Anterior cingulate cortex (tissue), 58 donors: ENCODE data around the gene VWA5B1.

Experiments used
- DNase-seq, 58 donors: peaks; one replicate each; lab custom pipeline; 2025; lab: John Stamatoyannopoulos, UW

VWA5B1 gene

DNA sequence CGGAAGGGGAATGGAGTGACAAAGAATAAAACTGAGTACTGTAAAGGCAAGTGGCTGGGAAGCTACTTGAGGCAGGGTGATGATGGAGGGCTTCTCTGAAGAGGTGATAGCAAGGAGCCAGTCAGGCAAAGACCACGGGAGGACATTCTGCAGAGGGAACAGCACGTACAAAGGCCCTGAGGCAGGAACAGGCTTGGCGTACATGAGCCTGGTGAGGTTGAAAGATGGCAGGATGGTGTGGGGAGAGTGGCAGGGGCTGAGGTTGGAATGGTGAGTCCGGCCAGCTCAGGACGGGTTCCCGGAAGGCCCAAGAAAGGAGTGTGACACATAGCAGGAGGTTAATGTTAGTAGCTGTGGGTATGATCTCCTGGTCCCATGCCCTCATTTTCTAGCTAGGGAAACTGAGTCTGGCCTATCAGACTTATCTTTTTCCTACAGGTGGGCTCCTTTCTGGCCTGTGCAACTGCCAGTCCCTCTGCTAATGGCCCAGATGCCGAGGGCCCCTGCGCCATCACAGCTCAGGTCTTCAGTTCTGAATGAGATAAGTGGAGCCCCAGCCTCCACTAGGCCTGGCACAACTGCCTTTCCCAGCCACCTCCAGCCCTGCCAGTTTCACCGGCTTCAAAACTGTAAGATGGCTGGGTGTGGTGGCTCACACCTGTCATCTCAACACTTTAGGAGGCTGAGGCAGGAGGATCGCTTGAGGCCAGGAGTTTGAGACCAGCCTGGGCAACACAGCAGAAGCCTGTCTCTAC lies 87.0 kb downstream of the VWA5B1 start:
- DNase-seq = no peak

DNA sequence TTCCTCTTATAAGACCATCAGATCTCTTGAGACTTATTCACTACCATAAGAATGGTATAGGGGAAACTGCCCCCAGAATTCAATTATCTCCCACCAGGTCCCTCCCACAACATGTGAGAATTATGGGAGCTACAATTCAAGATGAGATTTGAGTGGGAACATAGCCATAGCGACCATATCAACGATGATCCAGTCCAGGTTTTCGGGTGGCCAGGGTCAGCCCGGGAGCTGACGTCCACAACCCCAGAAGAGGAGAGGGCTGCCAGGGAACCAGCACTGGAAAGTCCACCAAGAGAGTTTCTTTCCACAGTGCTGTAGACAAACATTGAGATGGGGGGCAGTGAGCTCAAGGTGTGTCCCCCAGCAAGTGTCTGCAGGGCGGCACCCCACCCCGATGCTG lies 88.4 kb downstream of the VWA5B1 start:
- DNase-seq = no peak

DNA sequence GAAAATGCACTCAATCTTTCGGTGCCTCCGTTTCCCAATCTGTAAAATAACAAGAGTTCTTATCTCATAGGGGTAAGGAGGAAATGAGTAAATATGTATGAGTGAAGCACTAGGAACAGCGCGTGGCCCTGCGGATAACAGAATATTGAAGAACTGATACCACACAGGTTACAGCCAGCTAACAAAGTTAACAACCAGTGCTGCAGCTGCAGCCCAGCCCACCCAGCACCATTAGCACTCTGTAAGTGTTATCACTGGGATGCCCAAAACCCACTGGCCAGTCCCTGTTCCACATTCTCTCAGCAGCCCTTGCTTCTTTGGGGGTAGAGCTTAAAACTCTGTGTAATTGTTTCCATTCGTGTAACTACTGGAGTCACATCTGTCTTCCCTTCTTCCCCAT lies 89.5 kb downstream of the VWA5B1 start:
- DNase-seq = no peak

DNA sequence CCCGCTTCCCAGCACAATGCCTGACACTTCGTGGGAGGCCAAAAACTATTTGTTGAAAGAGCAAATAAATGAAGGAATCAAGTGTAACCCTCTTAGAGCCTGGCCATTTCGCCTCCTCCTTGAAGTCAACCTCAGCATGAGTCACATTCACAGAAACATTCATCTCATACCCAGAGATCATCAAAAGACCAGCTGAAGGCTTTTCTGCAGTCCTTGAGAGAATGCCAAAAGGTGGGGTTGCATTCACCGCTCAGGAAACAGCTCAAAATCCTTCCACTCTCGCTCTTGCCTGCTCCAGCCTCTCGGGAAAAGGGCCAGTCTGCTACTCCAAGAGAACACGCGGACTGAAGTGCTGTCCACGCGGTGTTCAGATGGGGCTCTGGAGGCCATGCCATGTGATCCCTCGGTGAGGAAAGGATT lies 90.0 kb downstream of the VWA5B1 start:
- DNase-seq = peak in 21 of 58 donors; percentile 10 to 53 (median 35)

GRCh38 chr1:20381045-20381641 lies 90.5 kb downstream of the VWA5B1 start:
- DNase-seq = peak in 1 of 58 donors; percentile 35

- no peak for DNase-seq
Measured at GRCh38 chr1:20381961-20382360, 91.3 kb downstream of the VWA5B1 start.

- no peak for DNase-seq
Measured at GRCh38 chr1:20382711-20383110, 92.0 kb downstream of the VWA5B1 start.

- no peak for DNase-seq
Measured at GRCh38 chr1:20383631-20384030, 93.0 kb downstream of the VWA5B1 start.

DNA sequence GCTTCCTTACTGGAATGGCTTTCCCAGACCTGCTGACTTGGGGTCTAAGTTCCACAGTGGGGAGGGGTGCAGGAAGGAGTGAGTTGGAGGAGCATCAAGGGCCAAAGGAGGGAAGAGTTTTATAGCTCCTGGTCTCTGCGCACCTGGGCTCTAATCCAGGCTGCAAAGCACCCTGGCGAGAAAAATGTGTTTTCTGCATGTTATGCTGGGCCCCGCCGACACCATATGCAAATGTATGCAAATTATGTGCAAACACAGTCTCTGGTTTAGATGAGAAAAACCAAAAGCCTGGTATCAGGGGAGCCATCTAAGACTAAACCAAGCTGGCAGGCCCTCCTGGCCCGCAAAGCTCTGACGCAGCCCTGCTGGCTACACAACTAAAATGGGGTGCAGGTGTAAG lies 95.0 kb downstream of the VWA5B1 start:
- DNase-seq = peak in 12 of 58 donors; percentile 20 to 55 (median 31)

DNA sequence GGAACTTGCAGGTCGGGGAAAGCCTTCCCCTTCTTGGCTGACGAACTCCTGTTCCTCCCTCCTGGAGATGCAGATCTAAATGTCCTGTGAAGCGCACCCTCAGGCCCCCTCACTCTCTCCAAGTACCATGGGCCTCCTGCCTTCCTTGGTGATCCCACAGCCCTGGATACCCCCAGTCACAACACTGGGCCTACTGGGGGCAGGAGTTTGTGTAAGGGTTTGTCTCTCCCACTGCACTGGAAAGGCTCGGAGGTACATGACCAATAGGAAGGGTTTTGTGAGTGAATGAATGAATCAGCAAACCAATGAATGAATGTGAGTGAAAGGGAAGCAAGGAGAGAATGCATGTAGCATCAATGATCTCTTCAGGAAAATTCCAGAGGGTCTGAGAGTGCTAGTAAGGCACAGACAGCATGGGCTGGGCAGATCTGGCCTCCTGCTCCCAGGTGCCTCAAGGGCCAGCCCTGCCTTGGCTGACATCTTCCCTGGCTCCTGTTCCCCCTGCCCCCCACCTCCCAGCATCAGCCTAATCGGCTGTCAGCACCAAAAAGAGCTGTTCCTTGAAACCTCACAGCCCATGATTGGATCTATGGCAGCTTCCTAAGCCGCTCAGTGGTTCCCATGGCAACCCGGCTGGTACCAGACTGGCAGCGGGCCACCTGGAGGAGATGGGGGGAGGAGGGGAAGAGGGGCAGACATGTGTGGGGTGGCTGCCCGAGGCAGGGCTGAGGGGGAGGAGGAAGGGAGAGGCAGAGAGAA lies 95.8 kb downstream of the VWA5B1 start:
- DNase-seq = peak in 56 of 58 donors; percentile 21 to 88 (median 64)

GRCh38 chr1:20389571-20389970 lies 98.9 kb downstream of the VWA5B1 start:
- DNase-seq = peak in 6 of 58 donors; percentile 11 to 59 (median 28)

GRCh38 chr1:20390589-20391331 lies 100.1 kb downstream of the VWA5B1 start:
- DNase-seq = no peak

DNA sequence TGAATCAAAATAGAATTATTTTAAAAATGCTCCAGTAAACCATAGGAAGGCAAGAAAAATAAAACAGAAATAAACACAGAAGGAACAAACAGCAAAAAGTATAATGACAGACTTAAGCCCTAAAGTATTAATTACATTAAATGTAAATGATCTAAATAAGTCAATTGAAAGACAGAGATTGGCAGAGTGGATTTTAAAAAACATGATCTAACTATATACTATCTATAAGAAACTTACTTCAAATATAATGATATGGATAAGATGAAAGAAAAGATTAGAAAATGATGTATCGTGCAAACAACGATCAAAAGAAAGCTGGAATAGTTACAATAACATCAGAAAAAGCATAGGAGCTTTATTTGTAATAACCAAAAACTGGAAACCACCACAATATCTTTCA lies 104.6 kb downstream of the VWA5B1 start:
- DNase-seq = no peak

DNA sequence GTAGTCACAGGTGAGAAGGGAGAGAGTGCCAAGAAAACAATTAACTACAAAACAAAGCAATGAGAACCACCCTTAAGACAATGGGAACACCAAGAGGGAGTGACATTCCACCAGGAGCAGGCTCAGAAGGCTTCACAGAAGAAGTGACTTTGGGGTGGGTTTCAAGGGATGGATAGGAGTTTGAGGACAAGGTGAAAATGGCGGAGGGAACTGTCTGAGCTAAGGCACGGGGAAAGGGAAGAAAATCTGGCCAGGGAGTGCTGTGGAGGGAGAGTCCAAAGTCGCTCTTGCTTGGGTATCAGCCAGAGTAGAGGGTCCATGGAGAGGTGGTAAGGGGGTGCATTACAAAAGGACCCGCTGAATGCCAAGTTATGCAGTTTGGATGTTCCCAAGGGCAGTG lies 108.1 kb downstream of the VWA5B1 start:
- DNase-seq = no peak

DNA sequence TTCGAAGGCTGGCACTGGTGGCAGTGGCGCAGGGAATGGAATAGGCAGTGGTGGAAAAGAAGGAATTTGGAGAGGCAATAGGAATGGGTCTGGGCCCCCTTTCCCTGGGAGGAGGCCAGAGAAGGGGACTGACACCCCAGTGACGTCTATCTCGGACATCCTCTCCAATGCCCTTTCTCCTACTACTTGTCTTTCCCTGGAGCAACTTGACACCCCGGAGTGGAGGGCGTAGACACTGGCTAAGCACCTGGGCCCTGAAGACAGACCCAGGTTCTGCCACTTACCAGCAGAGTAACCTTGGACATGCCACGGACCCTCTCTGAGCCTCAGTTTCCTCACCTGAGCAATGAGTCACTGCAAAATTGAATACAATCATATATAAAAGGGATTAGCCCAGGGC lies 108.5 kb downstream of the VWA5B1 start:
- DNase-seq = no peak

DNA sequence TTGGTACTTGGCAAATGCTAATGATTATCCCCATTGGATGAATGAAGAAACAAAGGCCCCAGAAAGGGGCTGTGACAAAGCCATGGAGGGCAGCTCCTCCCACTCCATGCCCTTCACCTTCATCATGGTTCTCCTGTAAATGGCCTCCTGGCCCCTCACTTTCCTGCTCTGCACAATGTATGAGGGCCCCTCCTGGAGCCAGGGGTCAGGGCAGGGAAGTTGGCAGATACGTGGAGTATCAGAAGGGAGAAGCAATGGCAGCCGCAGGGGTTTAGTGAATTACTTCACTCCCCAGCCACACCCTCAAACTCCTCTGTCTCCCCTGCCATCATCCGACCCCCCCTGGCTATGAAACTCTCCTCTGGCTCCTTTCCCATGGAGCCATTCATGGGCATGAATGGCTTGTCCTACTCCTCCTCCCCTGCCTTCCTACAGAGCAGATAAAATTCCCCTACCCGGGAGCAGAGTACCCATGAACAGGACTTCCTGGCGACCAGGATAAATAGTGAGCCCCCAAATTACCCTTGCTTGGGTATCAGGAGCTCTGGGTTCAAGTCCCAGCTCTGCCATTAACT lies 109.0 kb downstream of the VWA5B1 start:
- DNase-seq = no peak

DNA sequence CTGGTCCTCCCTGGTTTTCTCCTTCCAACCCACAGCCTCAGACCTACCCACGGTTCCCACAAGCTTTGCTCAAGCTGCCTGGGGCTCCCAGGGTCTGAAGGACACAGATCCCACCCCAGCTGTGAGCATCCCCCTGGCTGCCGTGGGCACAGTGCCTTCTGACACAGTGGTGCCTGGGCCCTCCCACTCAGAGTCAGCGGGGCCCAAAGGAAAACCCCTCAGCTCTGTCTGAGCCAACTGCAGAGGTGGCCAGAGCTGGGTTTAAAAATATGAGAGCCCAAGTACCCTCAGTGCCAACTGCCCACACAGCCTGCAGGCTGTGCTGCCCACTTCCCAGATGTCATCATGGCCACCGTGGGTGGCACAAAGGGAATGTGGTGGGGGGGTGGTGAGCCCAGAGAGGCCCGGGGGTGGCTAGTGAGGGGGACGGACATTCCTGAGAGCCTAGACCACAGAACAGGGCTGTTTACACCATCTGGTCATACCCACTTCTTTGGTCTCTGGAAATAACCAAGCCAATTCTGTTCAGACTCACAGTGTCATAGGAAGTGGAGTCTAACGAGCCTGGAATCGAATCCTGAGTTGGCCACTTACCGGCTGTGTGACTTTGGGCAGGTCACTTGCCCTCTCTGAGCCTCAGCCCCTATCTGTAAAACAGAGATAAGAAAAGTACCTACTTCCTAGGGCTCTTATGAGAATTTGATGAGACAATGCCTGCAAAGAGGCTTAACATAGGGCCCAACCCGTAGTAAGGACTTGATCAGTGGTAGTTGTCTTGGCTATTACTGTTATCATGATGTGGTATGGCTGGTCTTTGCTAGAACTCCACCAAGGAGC lies 109.9 kb downstream of the VWA5B1 start:
- DNase-seq = peak in 15 of 58 donors; percentile 13 to 68 (median 44)

- no peak for DNase-seq
Measured at GRCh38 chr1:20401405-20402010, 110.8 kb downstream of the VWA5B1 start.
